ENCODE results near the gene C2CD3. TPM values are rescaled to one million over a fixed set of nuclear protein-coding genes. Genes with fewer than 3 reads are reported as not detected.

Gene C2CD3
- total and polyA plus RNA-seq, 2 of the 4 experiments (the other 2 are of a cell fraction) = 11.1 to 19.2 TPM

- Histone ChIP-seq H3K27me3 (ENCODE audit: control insufficient read depth, insufficient read depth, low read length) (no peaks in the 10 kb centered on the region), H4K20me1 (ENCODE audit: insufficient read depth, low read length) (no peaks in the 10 kb centered on the region), H2BK15ac (ENCODE audit: low read depth, low read length) (no peak overlapping the region), H2AK9ac (replicated peaks; ENCODE audit: low read depth, low read length, poor library complexity) (no peak overlapping the region), H3K18ac (ENCODE audit: low read depth, low read length) (no peak overlapping the region), H3K79me1 (ENCODE audit: low read depth in 1 of 2, low read length in 2 of 2) (no peaks in the 10 kb centered on the region), H3K9ac (ENCODE audit: low read depth, low read length) (no peak overlapping the region), H3K4me1 (ENCODE audit: control insufficient read depth, insufficient read depth, low read length) (no peaks in the 10 kb centered on the region), H2AFZ (replicated peaks; ENCODE audit: low read length, poor library complexity) (no peak overlapping the region), H3K9me1 (ENCODE audit: insufficient read depth, low read length) (no peaks in the 10 kb centered on the region), H3K14ac (replicated peaks; ENCODE audit: low read depth, low read length) (no peak overlapping the region), H2BK120ac (ENCODE audit: low read depth, low read length) (no peak overlapping the region), H3K4ac (ENCODE audit: low read depth, low read length) (no peak overlapping the region), H2AK5ac (ENCODE audit: low read depth, low read length) (no peak overlapping the region; the same call in 1 of the 2 replicates), H3K27ac (ENCODE audit: insufficient read depth, low read length) (no peak overlapping the region), H3K56ac (ENCODE audit: extremely low read depth, insufficient read depth, low read length) (no peak overlapping the region), H3K4me2 (ENCODE audit: low read depth, low read length) (no peak overlapping the region), H3K9me3 (ENCODE audit: control insufficient read depth, insufficient read depth, low read length) (no peaks in the 10 kb centered on the region), H2BK5ac (ENCODE audit: low read depth, low read length, poor library complexity, severe bottlenecking) (no peak overlapping the region), H4K91ac (ENCODE audit: insufficient read depth, low read depth, low read length) (no peak overlapping the region), H3K36me3 (ENCODE audit: control insufficient read depth, insufficient read depth, low read length) (no peaks in the 10 kb centered on the region), H3K4me3 (ENCODE audit: insufficient read depth, low read depth, low read length) (no peak overlapping the region), H4K5ac (ENCODE audit: low read depth, low read length) (no peak overlapping the region), H2BK20ac (ENCODE audit: low read depth, low read length) (no peak overlapping the region), H3K23ac (ENCODE audit: low read depth, low read length) (no peak overlapping the region), H4K8ac (ENCODE audit: low read depth in 2 of 2, low read length in 2 of 2) (no peak overlapping the region)
- no peak for DNase-seq
- TF ChIP-seq SMC3 (IDR thresholded peaks at IDR 0.05; ENCODE audit: low read depth, low read length) (no peak), CEBPB (IDR thresholded peaks at IDR 0.05; ENCODE audit: low read depth, low read length) (no peak), CTCF (conservative IDR thresholded peaks at IDR 0.05; ENCODE audit: low read depth, low read length) (no peak), MXI1 (IDR thresholded peaks at IDR 0.05; ENCODE audit: borderline replicate concordance, low read depth, low read length) (no peak), FOS (IDR thresholded peaks at IDR 0.05; ENCODE audit: low read depth, low read length) (no peak), NFE2L2 (IDR thresholded peaks at IDR 0.05; ENCODE audit: low read depth, low read length) (no peak)
- no peak for ATAC-seq (ENCODE audit: low read depth)
- ChIA-PET CTCF (no interaction called here), POLR2A (ENCODE audit: unreplicated experiment) (no interaction called here)
- BruUV-seq (replicated peaks) = no TSS peak
- dilution Hi-C loops (cut with HindIII; ENCODE audit: low sequenced_read_pairs, unreplicated experiment) (no loop called here), in situ Hi-C loops (cut with MboI; ENCODE audit: low sequenced_read_pairs) (loop anchor here (10.0 kb wide), 1 partner anchor 479 kb away; no protein-coding TSS in a partner anchor), intact Hi-C loops (cut with micrococcal nuclease) (no loop called here)
- WGBS, 2 experiments (ENCODE audit: extremely low coverage in 2 of 2, insufficient read length in 1 of 2) = no CpG with 5 or more reads among the region's 2 CpGs
These were observed 205.1 kb downstream of the C2CD3 start for GRCh38 chr11:73965764-73966121.
